IMR-90 (cell line): ENCODE data around the gene CECR2.

ENCODE experiments used
- BHLHE40 ChIP-seq: fragments of 150-350 bp; IDR thresholded peaks from 2 replicates; pipeline ENCODE4 v1.6.1; 2016; ENCODE audit warnings: mild to moderate bottlenecking, low read depth, low read length
- CEBPB ChIP-seq: IDR thresholded peaks from 2 replicates; pipeline ENCODE4 v1.6.1; 2012; ENCODE audit warnings: low read depth, low read length, improper control_type of control experiment
- CHD1 ChIP-seq: IDR thresholded peaks from 2 replicates; pipeline ENCODE4 v1.6.1; 2012; ENCODE audit warnings: low read depth, low read length, improper control_type of control experiment
- CTCF ChIP-seq: conservative IDR thresholded peaks from 2 replicates; pipeline ENCODE4 v1.5.1; 2012; ENCODE audit warnings: mild to moderate bottlenecking, low read depth, low read length, improper control_type of control experiment
- FOS ChIP-seq: fragments of 150-350 bp; IDR thresholded peaks from 2 replicates; pipeline ENCODE4 v1.6.1; 2016; ENCODE audit warnings: low read depth, low read length
- MAFK ChIP-seq: IDR thresholded peaks from 2 replicates; pipeline ENCODE4 v1.6.1; 2012; ENCODE audit warnings: low read depth, low read length, improper control_type of control experiment
- MAZ ChIP-seq: IDR thresholded peaks from 2 replicates; pipeline ENCODE4 v1.6.1; 2012; ENCODE audit warnings: low read depth, mild to moderate bottlenecking, low read length, improper control_type of control experiment, moderate library complexity, borderline replicate concordance
- POLR2A ChIP-seq: IDR thresholded peaks from 2 replicates; pipeline ENCODE4 v1.6.1; 2012; ENCODE audit warnings: mild to moderate bottlenecking, low read depth, low read length
- RAD21 ChIP-seq: IDR thresholded peaks from 2 replicates; pipeline ENCODE4 v1.6.1; 2012; ENCODE audit warnings: low read length, improper control_type of control experiment
- RCOR1 ChIP-seq: IDR thresholded peaks from 2 replicates; pipeline ENCODE4 v1.6.1; 2012; ENCODE audit warnings: mild to moderate bottlenecking, low read length, improper control_type of control experiment; ENCODE audit not compliant: insufficient replicate concordance

GRCh38 chr22:17603668-17604067 is 234.4 kb downstream of the CECR2 start:
- no peak for TF ChIP-seq POLR2A
- TF ChIP-seq CTCF: no peak
- TF ChIP-seq MAZ: no peak
- no peak for TF ChIP-seq MAFK
- TF ChIP-seq CEBPB: no peak
- no peak for TF ChIP-seq RAD21
- no peak for TF ChIP-seq CHD1
- TF ChIP-seq BHLHE40: no peak
- TF ChIP-seq RCOR1: no peak
- TF ChIP-seq FOS: no peak
